ENCODE measurements around the gene NRDE2.

Gene NRDE2

DNA sequence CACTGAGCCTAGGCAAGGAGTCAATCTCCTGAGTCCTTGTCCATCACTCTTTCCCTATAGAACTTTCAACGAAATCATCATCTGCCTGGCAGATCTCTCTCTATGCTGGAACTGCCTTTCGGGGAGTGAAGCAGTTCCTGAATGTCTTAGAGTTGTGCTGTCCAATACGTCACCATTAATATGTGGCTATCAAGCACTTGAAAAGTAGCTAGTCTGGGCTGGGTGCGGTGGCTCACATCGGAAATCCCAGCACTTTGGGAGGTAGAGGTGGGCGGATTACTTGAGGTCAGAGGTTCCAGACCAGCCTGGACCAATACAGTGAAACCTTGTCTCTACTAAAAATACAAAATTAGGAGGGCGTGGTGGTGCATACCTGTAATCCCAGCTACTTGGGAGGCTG lies 35.1 kb downstream of the NRDE2 start:
- no peak for DNase-seq (ENCODE audit: extremely low read depth, low read depth)
- TF ChIP-seq, protein P1, sequence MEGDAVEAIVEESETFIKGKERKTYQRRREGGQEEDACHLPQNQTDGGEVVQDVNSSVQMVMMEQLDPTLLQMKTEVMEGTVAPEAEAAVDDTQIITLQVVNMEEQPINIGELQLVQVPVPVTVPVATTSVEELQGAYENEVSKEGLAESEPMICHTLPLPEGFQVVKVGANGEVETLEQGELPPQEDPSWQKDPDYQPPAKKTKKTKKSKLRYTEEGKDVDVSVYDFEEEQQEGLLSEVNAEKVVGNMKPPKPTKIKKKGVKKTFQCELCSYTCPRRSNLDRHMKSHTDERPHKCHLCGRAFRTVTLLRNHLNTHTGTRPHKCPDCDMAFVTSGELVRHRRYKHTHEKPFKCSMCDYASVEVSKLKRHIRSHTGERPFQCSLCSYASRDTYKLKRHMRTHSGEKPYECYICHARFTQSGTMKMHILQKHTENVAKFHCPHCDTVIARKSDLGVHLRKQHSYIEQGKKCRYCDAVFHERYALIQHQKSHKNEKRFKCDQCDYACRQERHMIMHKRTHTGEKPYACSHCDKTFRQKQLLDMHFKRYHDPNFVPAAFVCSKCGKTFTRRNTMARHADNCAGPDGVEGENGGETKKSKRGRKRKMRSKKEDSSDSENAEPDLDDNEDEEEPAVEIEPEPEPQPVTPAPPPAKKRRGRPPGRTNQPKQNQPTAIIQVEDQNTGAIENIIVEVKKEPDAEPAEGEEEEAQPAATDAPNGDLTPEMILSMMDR (IDR thresholded peaks at IDR 0.05; ENCODE audit: low read depth, low read length): no peak

DNA sequence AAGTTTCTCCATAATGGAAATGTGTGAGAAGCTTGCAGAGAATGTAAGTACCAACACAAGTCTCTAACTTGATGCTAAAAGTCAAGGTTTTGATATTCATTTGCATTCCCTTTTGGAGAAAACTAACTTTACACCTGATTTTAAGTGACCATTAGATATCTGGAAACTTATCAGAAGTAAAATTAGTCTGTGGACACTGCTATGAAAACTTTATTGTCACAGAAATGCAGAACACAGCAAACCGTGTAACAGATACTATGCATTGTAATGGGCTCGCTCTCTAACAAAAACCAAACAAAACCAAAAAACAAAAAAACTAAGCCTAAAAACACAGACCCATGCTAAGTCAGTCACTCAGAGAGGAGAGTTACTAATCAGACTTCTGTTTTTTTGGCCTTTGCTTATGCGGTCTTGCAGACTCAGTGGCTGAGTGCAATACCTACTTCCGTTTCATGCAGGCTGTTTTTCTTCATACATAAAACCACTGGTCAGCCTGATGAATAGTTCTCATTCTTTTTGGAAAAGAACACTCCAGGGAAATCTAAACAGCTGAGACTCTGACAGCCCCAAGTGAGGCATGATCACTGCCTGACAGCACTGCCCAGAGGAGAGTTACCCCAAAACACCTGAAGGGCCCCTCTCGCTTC lies 35.7 kb downstream of the NRDE2 start:
- TF ChIP-seq, protein P1 (IDR thresholded peaks at IDR 0.05; ENCODE audit: low read depth, low read length): no peak
- no peak for DNase-seq (ENCODE audit: extremely low read depth, low read depth)

DNA sequence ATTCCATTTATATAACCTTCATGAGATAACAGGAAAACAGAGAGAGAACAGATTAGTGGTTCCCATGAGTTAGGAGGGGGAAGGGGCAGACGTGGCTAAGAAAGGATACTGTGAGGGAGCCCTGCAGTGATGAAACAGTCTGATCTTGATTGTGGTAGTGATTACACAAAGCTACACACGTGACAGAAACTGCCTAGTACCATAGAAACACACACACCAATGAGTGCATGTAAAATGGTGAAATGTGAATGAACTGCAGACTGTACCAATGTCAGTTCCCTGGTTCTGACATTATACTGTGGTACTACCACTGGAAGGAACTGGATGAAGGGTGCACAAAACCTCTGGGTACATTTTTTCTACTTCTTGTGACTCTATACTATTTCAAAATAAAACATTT lies 36.9 kb downstream of the NRDE2 start:
- DNase-seq (ENCODE audit: extremely low read depth, low read depth): no peak
- TF ChIP-seq, protein P1 (IDR thresholded peaks at IDR 0.05; ENCODE audit: low read depth, low read length): no peak

DNA sequence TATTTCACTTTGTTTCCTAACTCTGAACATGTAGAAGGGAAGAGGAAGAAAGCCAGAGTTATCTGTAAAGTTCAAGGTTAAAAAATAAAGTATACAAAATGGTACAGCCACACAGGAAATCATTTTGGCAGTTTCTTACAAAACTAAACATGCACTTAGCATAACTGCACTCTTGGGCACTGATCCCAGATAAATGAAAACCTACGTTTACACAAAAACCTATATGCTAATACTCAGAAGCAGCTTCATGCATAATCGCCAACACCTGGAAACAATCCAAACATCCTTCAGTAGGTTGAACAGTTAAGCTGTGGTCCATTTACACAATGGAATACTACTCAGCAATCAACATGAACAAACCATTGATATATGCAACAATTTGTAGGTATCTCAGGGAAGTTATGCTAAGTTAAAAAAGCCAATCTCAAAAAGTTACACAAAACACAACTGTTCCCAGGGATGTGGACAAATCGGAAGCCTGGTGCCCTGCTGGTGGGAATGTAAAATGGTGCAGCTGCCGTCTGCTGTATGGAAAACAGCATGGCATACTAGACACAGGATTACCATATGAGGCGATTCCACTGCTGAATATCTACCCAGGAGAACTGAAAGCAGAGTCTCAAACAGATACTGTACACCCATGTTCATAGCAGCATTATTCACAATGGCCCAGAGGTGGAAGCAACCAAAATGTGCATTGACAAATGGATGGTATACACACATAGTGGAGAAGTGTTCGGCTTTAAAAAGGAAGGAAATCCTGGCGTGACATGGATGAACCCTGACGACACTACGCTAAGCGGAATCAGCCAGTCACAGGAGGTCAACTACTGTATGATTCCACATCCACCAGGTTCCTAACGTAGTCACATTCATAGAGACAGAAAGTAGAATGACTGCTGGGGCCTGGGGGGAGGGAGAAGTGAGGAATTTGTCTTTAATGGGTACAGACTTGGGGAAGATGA lies 37.7 kb downstream of the NRDE2 start:
- no peak for DNase-seq (ENCODE audit: extremely low read depth, low read depth)
- TF ChIP-seq, protein P1 (IDR thresholded peaks at IDR 0.05; ENCODE audit: low read depth, low read length): no peak

DNA sequence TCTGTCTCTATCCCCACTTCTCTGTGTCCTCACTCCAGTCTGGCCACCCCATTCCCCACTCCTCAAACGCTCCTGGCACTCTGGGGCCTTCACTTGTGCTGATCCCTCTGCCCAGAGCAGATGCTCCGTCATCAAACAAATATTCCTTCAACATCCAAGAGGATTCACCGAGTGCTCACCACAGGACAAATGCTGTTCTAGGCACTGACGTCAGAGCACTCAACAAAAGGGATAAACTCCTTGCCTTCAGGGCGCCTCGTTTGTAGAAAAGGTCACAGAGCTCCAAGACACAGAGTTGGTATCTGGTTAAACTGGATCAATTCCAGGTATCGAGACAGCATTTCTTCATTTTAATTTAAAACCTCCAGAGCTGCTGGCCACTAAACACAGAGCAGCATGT lies 40.0 kb downstream of the NRDE2 start:
- TF ChIP-seq, protein P1 (IDR thresholded peaks at IDR 0.05; ENCODE audit: low read depth, low read length): no peak
- no peak for DNase-seq (ENCODE audit: extremely low read depth, low read depth)

DNA sequence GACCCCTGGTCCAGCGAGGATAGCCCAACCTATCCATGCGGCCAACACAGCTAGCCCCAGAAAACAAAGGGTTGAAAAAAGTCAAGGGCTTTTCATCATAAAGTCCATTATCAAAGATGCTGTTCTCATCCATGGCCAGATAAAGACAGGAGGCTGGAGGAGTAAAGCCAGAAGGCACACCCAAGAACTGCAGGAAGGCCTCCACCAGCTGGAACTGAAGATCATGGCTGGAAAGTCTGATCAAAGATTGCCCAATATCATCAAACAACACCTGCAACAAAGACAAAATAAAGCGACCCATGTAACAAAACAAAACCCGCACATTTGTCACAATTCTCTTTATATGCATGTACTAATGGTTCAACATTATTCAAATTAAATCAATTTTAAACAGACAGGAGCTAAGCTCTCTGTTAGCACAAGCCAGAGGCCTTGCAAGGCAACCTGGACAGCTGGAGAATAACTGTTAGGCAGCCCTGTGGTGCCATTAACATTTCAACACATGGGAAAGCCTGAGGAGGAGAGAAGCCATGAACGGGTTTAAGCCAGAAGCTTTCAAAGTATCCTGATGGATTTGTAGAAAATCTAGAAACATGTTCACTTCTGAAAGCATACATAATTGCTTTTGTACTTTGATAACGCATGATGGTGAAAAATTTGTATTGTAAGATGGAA lies 41.3 kb downstream of the NRDE2 start:
- DNase-seq (ENCODE audit: extremely low read depth, low read depth): no peak
- TF ChIP-seq, protein P1 (IDR thresholded peaks at IDR 0.05; ENCODE audit: low read depth, low read length): no peak
